OCI-LY3 (cell line): Measurements from ENCODE around the gene CCDC12.

Experiments used
- H2AFZ ChIP-seq: fragments of 200-600, 300-600 bp; shearing (Covaris generic); 2 replicates; pipeline ENCODE4 v1.6.0; 2014; ENCODE audit warnings: antibody characterized with exemption, low read depth, low read length
- H3K27ac ChIP-seq: fragments of 200-600, 300-600 bp; sonication (generic); 2 replicates; pipeline ENCODE4 v1.5.1; 2014; ENCODE audit warnings: mild to moderate bottlenecking, low read length, moderate library complexity, mixed read lengths
- H3K27me3 ChIP-seq: fragments of 200-600, 300-600 bp; sonication (generic); 2 replicates; pipeline ENCODE4 v1.6.1; 2014; ENCODE audit warnings: low read depth, low read length, mixed read lengths
- H3K36me3 ChIP-seq: fragments of 200-600, 300-600 bp; sonication (generic); replicated peaks from 2 replicates; pipeline ENCODE3; 2014; ENCODE audit warnings: low read depth, low read length, mixed read lengths
- H3K4me1 ChIP-seq: fragments of 300-600, 200-600 bp; sonication (generic); 2 replicates; pipeline ENCODE4 v1.6.1; 2014; ENCODE audit warnings: low read length, mixed read lengths
- H3K4me2 ChIP-seq: fragments of 200-600, 300-600 bp; sonication (generic); 2 replicates; pipeline ENCODE4 v1.6.1; 2014; ENCODE audit warnings: low read length, mixed read lengths
- H3K4me3 ChIP-seq: fragments of 300-600, 200-600 bp; sonication (generic); 2 replicates; pipeline ENCODE4 v1.5.1; 2014; ENCODE audit warnings: antibody characterized with exemption, mild to moderate bottlenecking, low read length, moderate library complexity
- H3K79me2 ChIP-seq: fragments of 300-600, 200-600 bp; shearing (Covaris generic); 2 replicates; pipeline ENCODE4 v1.6.1; 2014; ENCODE audit warnings: mild to moderate bottlenecking, low read length, mixed read lengths
- H3K9ac ChIP-seq: fragments of 300-600, 200-600 bp; shearing (Covaris generic); 2 replicates; pipeline ENCODE4 v1.6.0; 2014; ENCODE audit warnings: mild to moderate bottlenecking, low read length, moderate library complexity
- H3K9me3 ChIP-seq: fragments of 200-600, 300-600 bp; shearing (Covaris generic); 2 replicates; pipeline ENCODE4 v1.6.1; 2014; ENCODE audit warnings: low read length, mixed read lengths; ENCODE audit not compliant: insufficient read depth
- H4K20me1 ChIP-seq: fragments of 200-600, 300-600 bp; sonication (generic); 2 replicates; pipeline ENCODE4 v1.6.1; 2016; ENCODE audit warnings: low read length, mixed read lengths; ENCODE audit not compliant: insufficient read depth
- CTCF ChIP-seq: fragments of 200-600, 300-600 bp; sonication (generic); IDR thresholded peaks from 2 replicates; pipeline ENCODE4 v1.5.1; 2014; ENCODE audit warnings: antibody characterized with exemption, low read length, low read depth
- EZH2phosphoT487 ChIP-seq: fragments of 200-600 bp; shearing (Covaris generic); IDR thresholded peaks from 2 replicates; pipeline ENCODE4 v1.6.1; 2018; ENCODE audit warnings: antibody characterized with exemption, mixed run types, low read depth

The CCDC12 gene

GRCh38 chr3:47000922-47001730 lies 24.6 kb upstream of the CCDC12 start:
- Histone ChIP-seq H3K4me3 (no peak overlapping the region), H3K27me3 (no peaks in the 10 kb centered on the region), H3K4me2 (no peak overlapping the region), H3K4me1 (no peaks in the 10 kb centered on the region), H4K20me1 (no peaks in the 10 kb centered on the region), H3K9me3 (no peaks in the 10 kb centered on the region), H2AFZ (no peak overlapping the region), H3K27ac (no peak overlapping the region), H3K36me3 (peaks cover 72% of the 10 kb centered on the region), H3K9ac (no peak overlapping the region), H3K79me2 (no peaks in the 10 kb centered on the region)
- TF ChIP-seq EZH2phosphoT487 (no peak), CTCF (no peak)

- no peak overlapping the region for H3K4me2 ChIP-seq
- H2AFZ ChIP-seq = no peak overlapping the region
- no peaks in the 10 kb centered on the region for H3K4me1 ChIP-seq
Measured at GRCh38 chr3:47000198-47000815, 23.8 kb upstream of the CCDC12 start.

GRCh38 chr3:46999516-47000197 lies 23.1 kb upstream of the CCDC12 start:
- Histone ChIP-seq H3K27me3 (no peaks in the 10 kb centered on the region), H3K36me3 (peaks cover 71% of the 10 kb centered on the region), H2AFZ (no peak overlapping the region), H3K4me3 (no peak overlapping the region), H3K4me2 (no peak overlapping the region), H3K27ac (no peak overlapping the region), H4K20me1 (no peaks in the 10 kb centered on the region), H3K4me1 (no peaks in the 10 kb centered on the region), H3K9ac (no peak overlapping the region), H3K79me2 (no peaks in the 10 kb centered on the region), H3K9me3 (no peaks in the 10 kb centered on the region)
- TF ChIP-seq EZH2phosphoT487 (no peak), CTCF (no peak)

More at GRCh38 chr3:47000198-47000815, 23.8 kb upstream of the CCDC12 start:
- TF ChIP-seq CTCF (no peak), EZH2phosphoT487 (no peak)
- Histone ChIP-seq H3K79me2 (no peaks in the 10 kb centered on the region), H3K9ac (no peak overlapping the region), H3K36me3 (peaks cover 71% of the 10 kb centered on the region), H3K27ac (no peak overlapping the region), H3K4me3 (no peak overlapping the region), H4K20me1 (no peaks in the 10 kb centered on the region), H3K9me3 (no peaks in the 10 kb centered on the region), H3K27me3 (no peaks in the 10 kb centered on the region)
